HepG2 (cell line): ENCODE results near the gene ABCB9. TPM values are rescaled to one million over a fixed set of nuclear protein-coding genes. Genes with fewer than 3 reads are reported as not detected.

ENCODE experiments used
- ATAC-seq: fragments of 200-7000 bp; cut with Tn5 transposase; 3 replicates; pipeline ENCODE4 v1.9.1; 2020; ENCODE audit warnings: mild to moderate bottlenecking, moderate library complexity
- BruUV-seq: library from RNA; stranded (reverse); fragments of 400-500 nt; replicated peaks from 2 replicates; lab custom pipeline; 2021; lab: Mats Ljungman, UMichigan
- CTCF ChIA-PET: fragments of 300-600 bp; formaldehyde crosslinking; extraction: SDS; loops from one replicate; lab custom pipeline; 2021; ENCODE audit warnings: low total read pairs, inconsistent platforms, low intra/inter-chr PET ratio; lab: Yijun Ruan, JAX
- POLR2A ChIA-PET: fragments of 350-600 bp; sonication (Branson Sonifier 250); formaldehyde crosslinking; loops from one replicate; lab custom pipeline; 2020; ENCODE audit warnings: antibody characterized with exemption, inconsistent platforms; lab: Yijun Ruan, JAX
- DNase-seq: peaks from one replicate; pipeline ENCODE4 v3.0.0-alpha.2; 2015; ENCODE audit warnings: low spot score
- FAIRE-seq: peaks from 3 replicates; lab custom pipeline; 2011; peaks lifted over from hg19 to GRCh38; lab: Jason Lieb, UNC
- H2AFZ ChIP-seq: one replicate; pipeline ENCODE4 v1.6.1; 2011; ENCODE audit warnings: low read length, inconsistent platforms
- H3K27ac ChIP-seq: fragments of 300-600 bp; 3 replicates; pipeline ENCODE4 v1.8.0; 2011; ENCODE audit warnings: mixed run types, mild to moderate bottlenecking, mixed read lengths, low read length, inconsistent platforms; ENCODE audit not compliant: insufficient read depth; ENCODE audit errors: extremely low read length
- H3K27me3 ChIP-seq, 2 experiments: fragments of 200-600 bp in 1 of 2; 2 replicates in 1 of 2; 3 replicates in 1 of 2; pipeline versions ENCODE4 v1.6.0 to v1.8.0; 2011; ENCODE audit warnings: low read length in 2 of 2, mild to moderate bottlenecking in 2 of 2, moderate library complexity in 2 of 2, inconsistent platforms in 1 of 2; ENCODE audit not compliant: insufficient read depth in 2 of 2, control insufficient read depth in 1 of 2
- H3K36me3 ChIP-seq, 2 experiments: fragments of 200-600 bp in 1 of 2; replicated peaks in 1 of 2; 2 replicates in 1 of 2; 3 replicates in 1 of 2; pipeline versions ENCODE4 v1.5.1 to v1.8.0; 2011; ENCODE audit warnings: low read length in 2 of 2, inconsistent platforms in 1 of 2; ENCODE audit not compliant: insufficient read depth in 2 of 2, control insufficient read depth in 1 of 2
- H3K4me1 ChIP-seq: 2 replicates; pipeline ENCODE4 v1.5.1; 2012; ENCODE audit warnings: low read length, inconsistent platforms; ENCODE audit not compliant: insufficient read depth
- H3K4me2 ChIP-seq: 2 replicates; pipeline ENCODE4 v1.6.0; 2011; ENCODE audit warnings: low read depth, low read length, inconsistent platforms
- H3K4me3 ChIP-seq, 3 experiments: fragments of 200-600 bp in 1 of 3; sonication (generic), shearing (Covaris generic) in 1 of 3; replicated peaks in 1 of 3; 2 replicates each; pipeline ENCODE4 v1.5.1; 2011 to 2016; ENCODE audit warnings: low read length in 3 of 3, inconsistent platforms in 2 of 3, low read depth in 2 of 3, mild to moderate bottlenecking in 2 of 3, control low read depth in 1 of 3, mixed read lengths in 1 of 3; ENCODE audit not compliant: insufficient read depth in 1 of 3
- H3K79me2 ChIP-seq: one replicate; pipeline ENCODE4 v1.6.1; 2011; ENCODE audit warnings: low read length, inconsistent platforms; ENCODE audit not compliant: insufficient read depth
- H3K9ac ChIP-seq: 2 replicates; pipeline ENCODE4 v1.6.0; 2011; ENCODE audit warnings: mild to moderate bottlenecking, low read depth, low read length, inconsistent platforms; ENCODE audit not compliant: insufficient read depth
- H3K9me3 ChIP-seq: 2 replicates; pipeline ENCODE4 v1.5.1; 2012; ENCODE audit warnings: mild to moderate bottlenecking, low read length
- H4K20me1 ChIP-seq: 2 replicates; pipeline ENCODE4 v1.6.0; 2011; ENCODE audit warnings: inconsistent platforms, mild to moderate bottlenecking, low read length, moderate library complexity; ENCODE audit not compliant: insufficient read depth
- BRF2 ChIP-seq: sonication (generic); formaldehyde crosslinking; IDR thresholded peaks from 2 replicates; pipeline ENCODE4 v1.8.1; 2022; ENCODE audit warnings: mild to moderate bottlenecking, missing genetic modification reagents
- CBX2 ChIP-seq, 2 experiments: fragments of 200-600 bp in 1 of 2; sonication (generic); formaldehyde crosslinking in 1 of 2; IDR thresholded peaks; 2 replicates each; pipeline versions ENCODE4 v1.7.0 to v1.8.1; 2018 to 2022; ENCODE audit warnings: low read depth in 2 of 2, low read length in 1 of 2, mild to moderate bottlenecking in 1 of 2, missing genetic modification reagents in 1 of 2
- ELF3 ChIP-seq: IDR thresholded peaks from 2 replicates; pipeline ENCODE4 v1.6.1; 2016; ENCODE audit warnings: missing genetic modification reagents, missing compliant biosample characterization
- FLYWCH1 ChIP-seq: sonication (generic); formaldehyde crosslinking; IDR thresholded peaks from 2 replicates; pipeline ENCODE4 v1.8.1; 2023; ENCODE audit warnings: mild to moderate bottlenecking, missing genetic modification reagents
- ISX ChIP-seq: sonication (generic); formaldehyde crosslinking; conservative IDR thresholded peaks from 2 replicates; pipeline ENCODE4 v1.5.0; 2020; ENCODE audit warnings: missing genetic modification reagents
- KLF9 ChIP-seq: IDR thresholded peaks from 2 replicates; pipeline ENCODE4 v1.6.1; 2016; ENCODE audit warnings: low read depth
- LBX2 ChIP-seq: sonication (generic); formaldehyde crosslinking; IDR thresholded peaks from 2 replicates; pipeline ENCODE4 v1.5.0; 2020; ENCODE audit warnings: missing genetic modification reagents, mild to moderate bottlenecking, borderline replicate concordance
- MED13 ChIP-seq: sonication (generic); formaldehyde crosslinking; IDR thresholded peaks from 2 replicates; pipeline ENCODE4 v1.5.0; 2020; ENCODE audit warnings: missing genetic modification reagents
- NCOA5 ChIP-seq: sonication (generic); formaldehyde crosslinking; IDR thresholded peaks from 2 replicates; pipeline ENCODE4 v1.4.0; 2020; ENCODE audit warnings: missing genetic modification reagents
- NFRKB ChIP-seq: fragments of 450-650 bp; IDR thresholded peaks from 2 replicates; pipeline ENCODE4 v1.6.1; 2017
- PLSCR1 ChIP-seq: sonication (generic); formaldehyde crosslinking; IDR thresholded peaks from 2 replicates; pipeline ENCODE4 v1.5.0; 2020; ENCODE audit warnings: missing genetic modification reagents, mild to moderate bottlenecking, borderline replicate concordance
- TFDP1 ChIP-seq: IDR thresholded peaks from 2 replicates; pipeline ENCODE4 v1.6.1; 2016; ENCODE audit warnings: missing compliant biosample characterization, missing genetic modification reagents, borderline replicate concordance
- ZBTB26 ChIP-seq: IDR thresholded peaks from 2 replicates; pipeline ENCODE4 v1.6.1; 2016; ENCODE audit warnings: missing compliant biosample characterization, missing genetic modification reagents, borderline replicate concordance
- ZFY ChIP-seq: sonication (generic); formaldehyde crosslinking; IDR thresholded peaks from 2 replicates; pipeline ENCODE4 v1.4.0; 2020; ENCODE audit warnings: missing genetic modification reagents
- ZNF574 ChIP-seq: sonication (generic); formaldehyde crosslinking; IDR thresholded peaks from 2 replicates; pipeline ENCODE4 v1.4.0; 2020; ENCODE audit warnings: missing genetic modification reagents
- ZNF614 ChIP-seq: IDR thresholded peaks from 2 replicates; pipeline ENCODE4 v1.6.1; 2018; ENCODE audit warnings: missing biosample characterization, missing genetic modification reagents, inconsistent platforms, borderline replicate concordance
- ZNF740 ChIP-seq: sonication (generic); formaldehyde crosslinking; IDR thresholded peaks from 2 replicates; pipeline ENCODE4 v1.4.0; 2020; ENCODE audit warnings: missing genetic modification reagents
- WGBS: methylation state at CpG from one replicate; pipeline ENCODE4 v1.1.6; 2017; ENCODE audit warnings: low lambda C conversion rate; 5-methylcytosine and 5-hydroxymethylcytosine counted together
- in situ Hi-C: cut with HindIII; loops from 2 replicates; pipeline ENCODE4 v1.10.0; 2017; ENCODE audit warnings: low pct_unique_long_range_greater_than_20kb; ENCODE audit not compliant: extremely low pct_ligation_motif_present
- intact Hi-C: fragments of 100-400 bp; cut with micrococcal nuclease; formaldehyde crosslinking; loops from one replicate; pipeline ENCODE4 v1.10.0; 2022; ENCODE audit not compliant: unreplicated experiment
- polyA plus RNA-seq, 8 experiments: library from polyadenylated mRNA; depleted of rRNA in 3 of 8; stranded (reverse) in 7 of 8; unstranded in 1 of 8; fragments of >200 nt; fragmentation: Illumina TruSeq in 4 of 8; extraction: Trizol in 4 of 8; gene quantifications; 2 replicates each; pipeline versions ENCODE4 v1.2.1 to v1.2.3, GENCODE V29; 2011 to 2016; ENCODE audit warnings: low read depth in 4 of 8, missing spikeins in 1 of 8, mixed read lengths in 1 of 8; ENCODE audit not compliant: insufficient read depth in 1 of 8
- total RNA-seq, 5 experiments: library from RNA; depleted of rRNA; stranded (reverse); fragments of >200 nt; fragmentation: Illumina TruSeq; extraction: Trizol; gene quantifications; 2 replicates each; pipeline ENCODE4 v1.2.3, GENCODE V29; 2016; ENCODE audit warnings: low read depth in 1 of 5

ABCB9 gene
- total and polyA plus RNA-seq, 2 of the 13 experiments (the other 11 are each of a cell fraction or from before 2014, with no cell fraction given) = 5.1 to 6.0 TPM

GRCh38 chr12:122927756-122928403, 38.4 kb downstream of the ABCB9 start:
- H4K20me1 ChIP-seq = no peaks in the 10 kb centered on the region
- H3K79me2 ChIP-seq = no peaks in the 10 kb centered on the region
- H3K27ac ChIP-seq = no peak overlapping the region
- ChIA-PET CTCF (no interaction called here), POLR2A (no interaction called here)
- no peaks in the 10 kb centered on the region for H3K27me3 ChIP-seq
- FAIRE-seq (no peak), ATAC-seq (no peak), DNase-seq (no peak)
- H3K4me3 ChIP-seq = no peak overlapping the region
- H3K9me3 ChIP-seq = no peaks in the 10 kb centered on the region
- H3K4me1 ChIP-seq = peaks cover 7% of the 10 kb centered on the region; the same call in 1 of the 2 replicates
- H2AFZ ChIP-seq = no peak overlapping the region
- no TSS peak for BruUV-seq
- no peak overlapping the region for H3K4me2 ChIP-seq
- no peaks in the 10 kb centered on the region for H3K36me3 ChIP-seq
- TF ChIP-seq KLF9 (CRISPR knock-in tag) = no peak
- TF ChIP-seq PLSCR1 (CRISPR knock-in tag) = no peak
- no peak for TF ChIP-seq ZNF614 (CRISPR knock-in tag)
- TF ChIP-seq NFRKB = no peak
- no peak for TF ChIP-seq ZNF574
- TF ChIP-seq NCOA5 (CRISPR knock-in tag) = no peak
- no peak for TF ChIP-seq ZFY (CRISPR knock-in tag)
- no peak for TF ChIP-seq CBX2 (IDR thresholded peaks at IDR 0.05; ENCODE audit: low read depth, low read length)
- TF ChIP-seq CBX2 (CRISPR knock-in tag; IDR thresholded peaks at IDR 0.05; ENCODE audit: low read depth) = no peak
- no peak for TF ChIP-seq TFDP1 (CRISPR knock-in tag)
- TF ChIP-seq ZNF740 = no peak
- TF ChIP-seq BRF2 (CRISPR knock-in tag) = no peak
- TF ChIP-seq ELF3 (CRISPR knock-in tag) = no peak
- TF ChIP-seq MED13 (CRISPR knock-in tag) = no peak
- no peak for TF ChIP-seq FLYWCH1 (CRISPR knock-in tag)
- no peak for TF ChIP-seq LBX2 (CRISPR knock-in tag)
- TF ChIP-seq ZBTB26 = no peak
- TF ChIP-seq ISX (CRISPR knock-in tag) = no peak
- no peak overlapping the region for H3K9ac ChIP-seq
- in situ Hi-C loops = no loop called here
- WGBS = 94% methylated on average over 10 of the region's 11 CpGs
- intact Hi-C loops = no loop called here
